Measurements from ENCODE around the gene SOSTDC1. TPM values are rescaled to one million over a fixed set of nuclear protein-coding genes. Genes with fewer than 3 reads are reported as not detected.

SOSTDC1 gene
- total RNA-seq, 6 experiments from 2014 or later = not detected

DNA sequence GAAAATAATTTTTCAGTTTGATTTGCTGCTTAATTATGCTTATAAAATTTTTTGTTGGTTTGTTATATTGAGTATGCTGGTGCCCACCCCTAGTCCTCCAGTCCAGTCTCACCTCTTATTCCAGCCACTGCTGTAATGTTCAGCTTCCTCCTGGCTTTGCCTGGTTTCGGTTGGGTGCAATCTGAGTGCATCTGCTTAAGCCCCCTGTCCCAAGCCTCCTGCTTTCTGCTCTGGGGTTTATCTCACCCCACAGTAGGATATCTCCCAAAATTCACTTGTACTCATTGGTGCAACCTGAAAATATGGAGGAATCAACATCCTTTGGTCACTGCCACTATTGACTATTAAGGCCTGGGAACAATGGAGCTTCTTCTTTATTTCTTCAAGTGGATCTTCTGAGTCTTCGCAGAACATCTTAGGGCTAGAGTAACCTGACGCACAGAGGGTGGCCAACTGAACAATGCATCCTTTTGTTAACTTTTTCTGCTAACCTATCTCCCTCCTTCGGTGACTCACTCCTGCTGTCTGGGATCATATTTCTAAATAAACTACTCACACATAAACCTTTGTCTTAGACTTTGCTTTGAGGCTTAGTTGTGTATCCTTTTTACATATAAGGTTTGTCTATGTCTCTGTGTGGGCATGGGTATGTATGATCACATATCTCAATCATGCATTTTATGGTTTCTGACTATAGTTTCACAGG, 19.1 kb upstream of the SOSTDC1 start:
- Mint-ChIP-seq H3K27ac (no peak overlapping the region), H3K4me1 (ENCODE audit: low read depth) (peaks cover 7% of the 10 kb centered on the region; the same call in 1 of the 2 replicates), H3K36me3 (ENCODE audit: low read depth) (no peaks in the 10 kb centered on the region), H3K4me3 (no peak overlapping the region), H3K9me3 (no peaks in the 10 kb centered on the region), H3K27me3 (ENCODE audit: insufficient read depth) (no peaks in the 10 kb centered on the region)
- TF ChIP-seq, protein P1, sequence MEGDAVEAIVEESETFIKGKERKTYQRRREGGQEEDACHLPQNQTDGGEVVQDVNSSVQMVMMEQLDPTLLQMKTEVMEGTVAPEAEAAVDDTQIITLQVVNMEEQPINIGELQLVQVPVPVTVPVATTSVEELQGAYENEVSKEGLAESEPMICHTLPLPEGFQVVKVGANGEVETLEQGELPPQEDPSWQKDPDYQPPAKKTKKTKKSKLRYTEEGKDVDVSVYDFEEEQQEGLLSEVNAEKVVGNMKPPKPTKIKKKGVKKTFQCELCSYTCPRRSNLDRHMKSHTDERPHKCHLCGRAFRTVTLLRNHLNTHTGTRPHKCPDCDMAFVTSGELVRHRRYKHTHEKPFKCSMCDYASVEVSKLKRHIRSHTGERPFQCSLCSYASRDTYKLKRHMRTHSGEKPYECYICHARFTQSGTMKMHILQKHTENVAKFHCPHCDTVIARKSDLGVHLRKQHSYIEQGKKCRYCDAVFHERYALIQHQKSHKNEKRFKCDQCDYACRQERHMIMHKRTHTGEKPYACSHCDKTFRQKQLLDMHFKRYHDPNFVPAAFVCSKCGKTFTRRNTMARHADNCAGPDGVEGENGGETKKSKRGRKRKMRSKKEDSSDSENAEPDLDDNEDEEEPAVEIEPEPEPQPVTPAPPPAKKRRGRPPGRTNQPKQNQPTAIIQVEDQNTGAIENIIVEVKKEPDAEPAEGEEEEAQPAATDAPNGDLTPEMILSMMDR (IDR thresholded peaks at IDR 0.05) = no peak
- DNase-seq = peak; percentile 1

DNA sequence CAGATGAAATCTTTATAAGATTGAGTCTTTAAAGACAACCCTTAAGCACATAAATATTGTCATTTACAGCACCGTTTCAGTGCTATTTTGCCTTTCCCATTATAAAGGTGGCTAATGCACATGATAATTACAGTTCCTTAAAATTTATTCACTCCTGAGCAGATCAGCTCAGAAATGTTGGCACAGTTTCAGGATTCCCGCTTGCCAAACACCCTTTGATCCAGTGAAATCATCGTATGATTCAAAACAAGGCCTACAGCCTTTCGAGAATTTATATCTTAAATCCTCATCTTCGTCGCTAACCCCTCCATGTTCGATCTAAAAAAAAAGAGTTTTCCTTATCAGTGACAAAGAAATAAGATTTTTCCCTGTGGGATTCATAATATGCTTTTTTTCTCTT, 14.1 kb upstream of the SOSTDC1 start:
- DNase-seq = no peak
- Mint-ChIP-seq H3K4me3 (no peak overlapping the region), H3K9me3 (no peaks in the 10 kb centered on the region), H3K27ac (no peak overlapping the region), H3K4me1 (ENCODE audit: low read depth) (peaks cover 2% of the 10 kb centered on the region; the same call in 1 of the 2 replicates), H3K27me3 (ENCODE audit: insufficient read depth) (no peaks in the 10 kb centered on the region), H3K36me3 (ENCODE audit: low read depth) (no peaks in the 10 kb centered on the region)
- TF ChIP-seq, protein P1 (IDR thresholded peaks at IDR 0.05) = no peak

DNA sequence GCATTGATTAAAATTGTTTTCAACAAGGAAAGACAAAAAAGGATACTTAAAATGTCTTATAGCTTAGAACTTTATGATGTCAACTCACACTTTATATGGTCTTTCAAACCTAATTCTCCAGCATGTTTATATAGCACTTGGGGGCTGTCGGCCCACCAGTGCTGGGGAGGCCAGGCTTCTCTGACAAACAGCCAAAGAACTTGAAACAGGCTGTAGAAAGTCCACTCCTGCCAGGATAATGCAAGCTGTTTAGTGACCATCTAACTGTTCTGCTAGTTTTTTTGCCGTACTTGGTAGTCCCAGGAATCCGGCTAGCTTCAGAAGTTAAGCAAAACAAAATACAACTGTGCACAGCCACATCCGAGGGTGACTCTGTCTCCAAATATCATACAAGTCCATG, 13.6 kb upstream of the SOSTDC1 start:
- no peaks in the 10 kb centered on the region for H3K4me1 Mint-ChIP-seq (ENCODE audit: low read depth)
- H3K27me3 Mint-ChIP-seq (ENCODE audit: insufficient read depth) = no peaks in the 10 kb centered on the region
- no peak overlapping the region for H3K27ac Mint-ChIP-seq
- no peak for DNase-seq
- no peak overlapping the region for H3K4me3 Mint-ChIP-seq
- TF ChIP-seq, protein P1 (IDR thresholded peaks at IDR 0.05) = no peak
- H3K36me3 Mint-ChIP-seq (ENCODE audit: low read depth) = no peaks in the 10 kb centered on the region
- no peaks in the 10 kb centered on the region for H3K9me3 Mint-ChIP-seq

DNA sequence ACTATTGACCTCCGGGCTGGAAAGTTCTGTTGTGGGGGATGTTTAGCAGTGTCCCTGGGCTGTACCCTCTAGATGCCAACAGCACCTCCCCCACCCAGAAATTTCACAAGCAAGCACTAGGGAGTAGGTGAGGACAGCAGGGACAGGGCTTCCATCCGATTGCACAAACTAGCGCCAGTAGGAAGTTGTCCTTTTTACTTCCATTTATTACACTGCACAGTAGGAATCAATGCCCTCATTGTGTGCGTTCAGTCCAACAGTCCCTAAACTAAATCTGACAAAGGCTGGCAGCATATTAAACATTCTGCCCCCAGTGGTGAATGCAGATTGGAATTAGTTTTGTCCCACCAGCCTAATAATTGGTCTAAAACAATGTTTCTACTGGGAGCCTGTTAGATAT, 6.4 kb upstream of the SOSTDC1 start:
- Mint-ChIP-seq H3K36me3 (ENCODE audit: low read depth) (no peaks in the 10 kb centered on the region), H3K4me3 (no peak overlapping the region), H3K9me3 (no peaks in the 10 kb centered on the region), H3K27ac (no peak overlapping the region), H3K4me1 (ENCODE audit: low read depth) (no peaks in the 10 kb centered on the region), H3K27me3 (ENCODE audit: insufficient read depth) (no peaks in the 10 kb centered on the region)
- no peak for DNase-seq
- TF ChIP-seq, protein P1 (IDR thresholded peaks at IDR 0.05) = peak; percentile 22; the same call in 1 of the 2 replicates

DNA sequence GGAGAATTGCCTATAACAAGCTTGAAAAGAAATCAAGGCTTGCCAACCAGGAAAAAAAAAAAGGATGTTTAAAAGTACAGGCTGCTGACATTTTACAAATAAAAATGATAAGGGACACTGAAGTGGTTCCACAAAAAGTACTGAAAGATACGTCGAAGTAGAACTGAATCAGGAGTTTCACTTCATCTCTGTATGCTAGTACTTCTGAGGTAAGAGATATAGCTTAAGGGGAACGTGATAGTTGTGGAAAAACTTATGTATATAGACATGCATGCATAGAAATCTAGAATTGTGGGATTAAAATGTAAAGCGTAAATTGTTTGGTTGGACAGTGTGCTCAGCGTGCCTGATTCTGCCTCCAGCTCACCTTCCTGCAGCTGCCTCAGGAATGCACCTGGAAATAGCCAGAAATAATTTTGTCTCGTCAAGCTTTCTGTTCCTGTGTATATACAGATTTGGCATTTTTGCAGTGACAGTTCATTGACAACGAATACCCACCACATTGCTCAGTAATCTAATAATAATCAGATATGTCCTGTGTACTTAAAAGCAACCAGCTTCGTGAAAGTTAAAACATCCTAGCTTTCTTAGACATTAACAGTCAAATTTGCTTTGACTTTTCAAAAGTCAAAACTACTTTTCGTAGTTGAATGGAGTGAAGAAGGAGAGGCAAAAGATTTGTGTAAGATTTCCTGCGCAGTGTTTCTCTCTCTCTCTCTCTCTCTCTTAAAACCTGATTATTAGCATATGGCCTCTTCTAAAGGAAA, 1.4 kb downstream of the SOSTDC1 start:
- H3K27me3 Mint-ChIP-seq (ENCODE audit: insufficient read depth) = peaks cover 5% of the 10 kb centered on the region
- no peaks in the 10 kb centered on the region for H3K9me3 Mint-ChIP-seq
- no peak for DNase-seq
- no peaks in the 10 kb centered on the region for H3K36me3 Mint-ChIP-seq (ENCODE audit: low read depth)
- no peaks in the 10 kb centered on the region; the same call in 1 of the 2 replicates for H3K4me1 Mint-ChIP-seq (ENCODE audit: low read depth)
- no peak overlapping the region for H3K4me3 Mint-ChIP-seq
- TF ChIP-seq, protein P1 (IDR thresholded peaks at IDR 0.05) = no peak
- no peak overlapping the region for H3K27ac Mint-ChIP-seq

Data from HFFc6 (cell line).